Lower lobe of right lung (tissue), 2 donors: ENCODE measurements around the gene GPBAR1. TPM values are rescaled to one million over a fixed set of nuclear protein-coding genes. Genes with fewer than 3 reads are reported as not detected.

Experiments
- ATAC-seq, 2 donors: fragments of 200-7000 bp; cut with Tn5 transposase; one replicate each; pipeline ENCODE4 v1.9.1; 2020 to 2022; ENCODE audit warnings: mild to moderate bottlenecking in 2 of 2, moderate library complexity in 2 of 2
- DNase-seq: peaks from one replicate; pipeline ENCODE4 v3.0.0-alpha.2; 2020
- H3K27ac ChIP-seq: fragments of 200-600 bp; one replicate; pipeline ENCODE4 v1.8.0; 2022
- H3K27me3 ChIP-seq: fragments of 200-600 bp; one replicate; pipeline ENCODE4 v1.8.0; 2022; ENCODE audit warnings: low read depth
- H3K36me3 ChIP-seq: fragments of 200-600 bp; one replicate; pipeline ENCODE4 v1.8.0; 2022; ENCODE audit warnings: mild to moderate bottlenecking
- H3K4me1 ChIP-seq: fragments of 200-600 bp; one replicate; pipeline ENCODE4 v1.8.0; 2022
- H3K4me3 ChIP-seq: fragments of 200-600 bp; one replicate; pipeline ENCODE4 v1.8.0; 2022; ENCODE audit warnings: mild to moderate bottlenecking
- H3K9me3 ChIP-seq: fragments of 200-600 bp; one replicate; pipeline ENCODE4 v1.8.0; 2022
- CTCF ChIP-seq: fragments of 200-600 bp; IDR thresholded peaks from one replicate; pipeline ENCODE4 v1.8.0; 2022; ENCODE audit warnings: antibody characterized with exemption, mild to moderate bottlenecking
- intact Hi-C: fragments of 100-400 bp; cut with DNase I; formaldehyde crosslinking; loops from one replicate; pipeline ENCODE4 v1.11.0; 2022
- total RNA-seq: library from RNA; stranded (reverse); fragmentation: NEBNext Ultra II Directional; extraction: Animal tissue kit (Norgen Biotek cat#: 25700); gene quantifications from one replicate; pipeline ENCODE4 v1.2.1, GENCODE V29; 2021
- donor health status: DM: no; HTN: yes; CAD: no; lungs with severe emphysema.

The GPBAR1 gene
- total RNA-seq, 1 donor from 2014 or later: 4.6 TPM

GRCh38 chr2:218295029-218295428 lies 34.2 kb downstream of the GPBAR1 start:
- peaks cover 66% of the 10 kb centered on the region for H3K4me1 ChIP-seq
- TF ChIP-seq CTCF: no peak

GRCh38 chr2:218296200-218296599 lies 35.4 kb downstream of the GPBAR1 start:
- Histone ChIP-seq H3K4me1 (peaks cover 55% of the 10 kb centered on the region), H3K27ac (peak overlapping the region; percentile 34)
- no peak for ATAC-seq

More at GRCh38 chr2:218295029-218295428, 34.2 kb downstream of the GPBAR1 start:
- ATAC-seq (peak in 1 of 2 donors; percentile 18), DNase-seq (no peak)
- Histone ChIP-seq H3K36me3 (no peaks in the 10 kb centered on the region), H3K27me3 (no peaks in the 10 kb centered on the region), H3K9me3 (no peaks in the 10 kb centered on the region), H3K27ac (peak overlapping the region; percentile 97), H3K4me3 (no peak overlapping the region)
- intact Hi-C loops: loop anchor here (10.0 kb wide), 1 partner anchor 70 kb away; no protein-coding TSS in a partner anchor

GRCh38 chr2:218296847-218297246 lies 36.0 kb downstream of the GPBAR1 start:
- DNase-seq (no peak), ATAC-seq (no peak)
- TF ChIP-seq CTCF: no peak
- Histone ChIP-seq H3K4me3 (no peak overlapping the region), H3K9me3 (no peaks in the 10 kb centered on the region), H3K27ac (peak overlapping the region; percentile 34), H3K27me3 (no peaks in the 10 kb centered on the region), H3K4me1 (peaks cover 50% of the 10 kb centered on the region), H3K36me3 (no peaks in the 10 kb centered on the region)
- intact Hi-C loops: loop anchor here (10.0 kb wide), 1 partner anchor 68 kb away; no protein-coding TSS in a partner anchor

More at GRCh38 chr2:218296200-218296599, 35.4 kb downstream of the GPBAR1 start:
- no peak for TF ChIP-seq CTCF
- Histone ChIP-seq H3K9me3 (no peaks in the 10 kb centered on the region), H3K27me3 (no peaks in the 10 kb centered on the region), H3K36me3 (no peaks in the 10 kb centered on the region), H3K4me3 (no peak overlapping the region)
- intact Hi-C loops: loop anchor here (10.0 kb wide), 1 partner anchor 69 kb away; no protein-coding TSS in a partner anchor
- no peak for DNase-seq

- no peaks in the 10 kb centered on the region for H3K27me3 ChIP-seq
- ATAC-seq (no peak), DNase-seq (no peak)
- H3K36me3 ChIP-seq: no peaks in the 10 kb centered on the region
- H3K9me3 ChIP-seq: no peaks in the 10 kb centered on the region
- no peak overlapping the region for H3K4me3 ChIP-seq
- peak overlapping the region; percentile 34 for H3K27ac ChIP-seq
- intact Hi-C loops: loop anchor here (10.0 kb wide), 1 partner anchor 66 kb away; no protein-coding TSS in a partner anchor
- H3K4me1 ChIP-seq: peaks cover 41% of the 10 kb centered on the region
- no peak for TF ChIP-seq CTCF
These were observed 37.6 kb downstream of the GPBAR1 start for GRCh38 chr2:218298314-218298875.

GRCh38 chr2:218300141-218300540 lies 39.3 kb downstream of the GPBAR1 start:
- intact Hi-C loops: no loop called here
- H3K27ac ChIP-seq: no peak overlapping the region
- no peak for TF ChIP-seq CTCF
- no peaks in the 10 kb centered on the region for H3K9me3 ChIP-seq
- H3K4me1 ChIP-seq: peaks cover 23% of the 10 kb centered on the region
- ATAC-seq: no peak
- H3K36me3 ChIP-seq: no peaks in the 10 kb centered on the region
- DNase-seq: no peak
- H3K4me3 ChIP-seq: no peak overlapping the region
- no peaks in the 10 kb centered on the region for H3K27me3 ChIP-seq
